Right lung (tissue), 5 donors: ENCODE data around the gene BHLHE40. TPM values are rescaled to one million over a fixed set of nuclear protein-coding genes. Genes with fewer than 3 reads are reported as not detected.

Experiments
- DNase-seq, 2 donors: peaks; one replicate each; pipeline ENCODE4 v3.0.0-alpha.2; 2013
- polyA plus RNA-seq, 5 donors: library from polyadenylated mRNA; unstranded; fragments of 120-200 nt; gene quantifications; one replicate each; pipeline versions ENCODE4 v1.2.1 to v1.2.3, GENCODE V29; 2013; ENCODE audit warnings: inconsistent platforms in 1 of 5, low replicate concordance in 1 of 5; ENCODE audit not compliant: insufficient read length in 5 of 5, insufficient read depth in 1 of 5

The BHLHE40 gene
- polyA plus RNA-seq, 5 donors = 9.7 to 31.7 (median 20.7) TPM

DNA sequence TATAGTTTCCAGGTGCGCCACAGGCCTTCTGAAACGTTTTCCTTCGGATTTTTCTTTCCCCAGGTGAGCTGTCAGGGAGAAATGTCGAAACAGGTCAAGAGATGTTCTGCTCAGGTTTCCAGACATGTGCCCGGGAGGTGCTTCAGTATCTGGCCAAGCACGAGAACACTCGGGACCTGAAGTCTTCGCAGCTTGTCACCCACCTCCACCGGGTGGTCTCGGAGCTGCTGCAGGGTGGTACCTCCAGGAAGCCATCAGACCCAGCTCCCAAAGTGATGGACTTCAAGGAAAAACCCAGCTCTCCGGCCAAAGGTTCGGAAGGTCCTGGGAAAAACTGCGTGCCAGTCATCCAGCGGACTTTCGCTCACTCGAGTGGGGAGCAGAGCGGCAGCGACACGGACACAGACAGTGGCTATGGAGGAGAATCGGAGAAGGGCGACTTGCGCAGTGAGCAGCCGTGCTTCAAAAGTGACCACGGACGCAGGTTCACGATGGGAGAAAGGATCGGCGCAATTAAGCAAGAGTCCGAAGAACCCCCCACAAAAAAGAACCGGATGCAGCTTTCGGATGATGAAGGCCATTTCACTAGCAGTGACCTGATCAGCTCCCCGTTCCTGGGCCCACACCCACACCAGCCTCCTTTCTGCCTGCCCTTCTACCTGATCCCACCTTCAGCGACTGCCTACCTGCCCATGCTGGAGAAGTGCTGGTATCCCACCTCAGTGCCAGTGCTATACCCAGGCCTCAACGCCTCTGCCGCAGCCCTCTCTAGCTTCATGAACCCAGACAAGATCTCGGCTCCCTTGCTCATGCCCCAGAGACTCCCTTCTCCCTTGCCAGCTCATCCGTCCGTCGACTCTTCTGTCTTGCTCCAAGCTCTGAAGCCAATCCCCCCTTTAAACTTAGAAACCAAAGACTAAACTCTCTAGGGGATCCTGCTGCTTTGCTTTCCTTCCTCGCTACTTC lies 3.8 kb downstream of the BHLHE40 start:
- DNase-seq = no peak

DNA sequence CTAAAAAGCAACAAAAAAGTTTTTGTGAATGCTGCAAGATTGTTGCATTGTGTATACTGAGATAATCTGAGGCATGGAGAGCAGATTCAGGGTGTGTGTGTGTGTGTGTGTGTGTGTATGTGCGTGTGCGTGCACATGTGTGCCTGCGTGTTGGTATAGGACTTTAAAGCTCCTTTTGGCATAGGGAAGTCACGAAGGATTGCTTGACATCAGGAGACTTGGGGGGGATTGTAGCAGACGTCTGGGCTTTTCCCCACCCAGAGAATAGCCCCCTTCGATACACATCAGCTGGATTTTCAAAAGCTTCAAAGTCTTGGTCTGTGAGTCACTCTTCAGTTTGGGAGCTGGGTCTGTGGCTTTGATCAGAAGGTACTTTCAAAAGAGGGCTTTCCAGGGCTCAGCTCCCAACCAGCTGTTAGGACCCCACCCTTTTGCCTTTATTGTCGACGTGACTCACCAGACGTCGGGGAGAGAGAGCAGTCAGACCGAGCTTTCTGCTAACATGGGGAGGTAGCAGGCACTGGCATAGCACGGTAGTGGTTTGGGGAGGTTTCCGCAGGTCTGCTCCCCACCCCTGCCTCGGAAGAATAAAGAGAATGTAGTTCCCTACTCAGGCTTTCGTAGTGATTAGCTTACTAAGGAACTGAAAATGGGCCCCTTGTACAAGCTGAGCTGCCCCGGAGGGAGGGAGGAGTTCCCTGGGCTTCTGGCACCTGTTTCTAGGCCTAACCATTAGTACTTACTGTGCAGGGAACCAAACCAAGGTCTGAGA lies 4.7 kb downstream of the BHLHE40 start:
- no peak for DNase-seq

DNA sequence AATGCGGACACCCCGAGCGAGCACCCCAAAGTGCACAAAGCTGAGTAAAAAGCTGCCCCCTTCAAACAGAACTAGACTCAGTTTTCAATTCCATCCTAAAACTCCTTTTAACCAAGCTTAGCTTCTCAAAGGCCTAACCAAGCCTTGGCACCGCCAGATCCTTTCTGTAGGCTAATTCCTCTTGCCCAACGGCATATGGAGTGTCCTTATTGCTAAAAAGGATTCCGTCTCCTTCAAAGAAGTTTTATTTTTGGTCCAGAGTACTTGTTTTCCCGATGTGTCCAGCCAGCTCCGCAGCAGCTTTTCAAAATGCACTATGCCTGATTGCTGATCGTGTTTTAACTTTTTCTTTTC lies 5.3 kb downstream of the BHLHE40 start:
- DNase-seq = no peak

DNA sequence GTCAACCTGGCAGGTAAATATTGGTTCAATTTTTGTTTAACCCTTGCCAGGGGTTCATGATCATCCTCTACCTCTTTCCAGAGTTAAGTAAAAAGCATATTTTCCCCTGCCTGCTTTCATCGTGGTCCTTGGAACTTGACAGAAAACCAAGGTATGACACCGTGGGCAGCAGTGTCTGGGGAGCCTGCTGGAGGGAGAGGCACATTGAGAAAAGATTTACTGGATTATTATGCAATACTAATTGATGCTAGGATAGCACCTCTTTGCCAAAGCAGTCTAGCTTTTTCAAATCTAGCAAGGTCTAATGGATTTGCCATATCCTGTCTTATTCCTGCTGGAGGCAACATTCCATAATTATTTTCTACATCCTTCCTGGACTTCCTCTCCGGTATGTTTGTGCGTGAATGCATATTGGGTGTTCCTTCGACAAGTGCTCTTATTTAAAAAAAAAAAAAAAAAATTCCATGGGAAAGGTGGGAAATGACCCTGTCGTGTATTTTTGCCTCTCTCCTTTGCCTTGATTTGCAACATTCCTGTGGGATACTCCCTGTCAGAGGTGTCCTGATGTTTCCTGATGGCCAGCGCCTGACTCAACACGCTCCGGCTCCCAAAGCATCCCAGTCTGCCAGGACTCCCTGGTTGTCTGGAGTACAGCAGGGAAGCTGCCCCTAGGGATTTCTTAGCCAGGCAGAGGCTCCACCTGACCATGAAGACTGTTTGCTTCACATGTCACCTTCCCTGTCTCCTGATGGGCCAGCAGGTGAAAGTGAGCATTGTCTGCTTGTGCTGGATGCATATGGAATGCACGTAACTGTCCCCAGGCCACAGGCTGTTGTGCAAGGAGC lies 6.3 kb downstream of the BHLHE40 start:
- DNase-seq = no peak

DNA sequence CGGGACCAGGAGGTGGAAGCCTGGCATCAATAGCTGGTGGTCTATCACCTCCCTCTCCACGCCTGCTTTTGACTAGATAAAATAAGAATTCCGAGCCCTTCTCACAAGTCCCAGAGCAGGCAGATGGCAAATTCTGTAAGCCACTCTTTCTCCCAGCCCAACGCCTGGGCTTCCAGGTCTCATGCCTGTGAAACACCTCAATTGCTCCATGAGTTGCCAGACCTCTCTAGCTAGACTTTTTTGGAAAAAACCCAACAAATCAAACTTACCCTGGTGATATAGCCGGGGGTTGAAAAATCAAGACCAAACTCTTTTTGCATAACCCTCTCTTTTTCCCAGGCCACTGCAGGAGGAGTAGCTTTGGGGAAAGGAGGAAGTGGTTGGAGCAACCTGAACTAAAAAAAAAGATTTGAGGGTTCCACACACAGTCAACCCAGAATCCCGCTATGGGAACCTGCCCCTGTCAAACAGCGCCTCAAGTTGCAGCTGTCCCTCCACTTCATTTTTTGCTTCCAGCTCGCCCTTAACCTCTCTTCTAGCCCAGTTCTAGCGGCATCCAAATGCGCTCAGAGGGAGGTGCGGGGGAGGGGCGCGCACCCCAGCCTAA lies 7.0 kb downstream of the BHLHE40 start:
- no peak for DNase-seq

DNA sequence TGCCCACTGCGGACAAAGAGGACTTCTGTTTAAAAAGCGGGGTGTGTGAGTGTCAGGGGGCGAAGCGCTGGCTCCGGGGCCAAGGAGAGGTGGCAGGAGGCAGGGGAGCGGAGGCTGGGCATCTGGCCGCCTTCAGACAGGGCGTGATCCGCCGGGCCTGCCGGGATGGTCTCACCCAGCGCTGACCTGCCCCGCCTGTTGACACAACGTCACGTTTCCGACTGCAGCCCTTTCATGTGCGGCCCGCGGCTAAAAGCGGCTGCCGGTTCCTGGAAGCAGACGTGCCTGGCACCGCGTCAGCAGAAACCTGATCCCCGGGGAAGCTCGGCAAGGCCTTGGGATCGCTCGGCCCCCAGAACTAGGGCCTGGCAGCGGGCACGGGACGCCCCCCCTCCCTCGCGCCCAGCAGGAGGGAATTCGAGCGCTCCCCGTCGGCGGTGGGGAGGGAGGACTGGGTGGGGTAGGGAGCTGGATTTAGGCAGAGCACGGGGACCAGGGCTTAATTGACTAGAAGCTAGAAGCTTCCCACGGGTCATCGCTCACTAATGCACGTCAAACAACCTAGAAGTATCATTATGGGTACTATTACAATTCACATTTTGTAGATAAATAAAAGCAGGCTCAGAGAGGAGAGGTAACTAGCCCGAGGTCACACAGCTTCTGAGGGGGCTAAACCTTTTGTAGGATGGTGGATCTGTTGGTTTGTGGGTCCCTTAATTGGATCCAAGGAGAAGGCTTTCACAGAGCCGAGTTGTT lies 7.7 kb downstream of the BHLHE40 start:
- DNase-seq = peak; percentile 92 to 94

DNA sequence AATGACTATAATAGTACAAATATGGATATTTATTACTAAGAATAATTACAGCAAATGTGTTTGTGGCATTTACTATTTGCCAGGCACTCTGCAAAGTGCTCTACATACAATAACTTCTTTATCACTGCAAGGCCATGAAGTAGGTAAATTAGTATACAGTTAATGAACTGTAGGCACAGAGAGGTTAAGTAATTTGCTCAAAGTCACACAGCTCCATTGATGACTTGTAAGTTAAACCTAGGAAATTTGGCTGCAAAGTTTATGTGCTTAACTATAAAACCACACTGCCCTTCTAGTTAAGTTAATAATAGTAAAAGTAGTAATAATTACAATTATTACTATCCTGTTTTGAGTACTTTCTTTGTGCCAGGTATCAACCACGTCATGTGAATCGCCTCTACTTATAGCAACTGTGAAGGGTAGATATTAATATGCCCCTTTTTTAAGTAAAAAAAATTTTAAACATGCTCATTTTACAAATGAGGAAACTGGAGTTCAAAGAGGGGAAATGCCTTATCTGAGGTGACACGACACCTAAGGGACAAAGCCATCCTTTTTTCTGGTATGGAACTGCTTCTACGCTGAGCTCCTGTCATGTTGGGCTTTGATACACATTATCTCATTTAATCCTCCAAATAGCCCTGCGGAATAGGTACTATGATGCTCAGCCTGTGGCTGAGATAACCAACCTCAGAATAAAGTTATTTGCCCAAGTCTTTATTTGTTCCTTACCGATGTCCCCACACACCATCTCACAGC lies 8.5 kb downstream of the BHLHE40 start:
- no peak for DNase-seq

DNA sequence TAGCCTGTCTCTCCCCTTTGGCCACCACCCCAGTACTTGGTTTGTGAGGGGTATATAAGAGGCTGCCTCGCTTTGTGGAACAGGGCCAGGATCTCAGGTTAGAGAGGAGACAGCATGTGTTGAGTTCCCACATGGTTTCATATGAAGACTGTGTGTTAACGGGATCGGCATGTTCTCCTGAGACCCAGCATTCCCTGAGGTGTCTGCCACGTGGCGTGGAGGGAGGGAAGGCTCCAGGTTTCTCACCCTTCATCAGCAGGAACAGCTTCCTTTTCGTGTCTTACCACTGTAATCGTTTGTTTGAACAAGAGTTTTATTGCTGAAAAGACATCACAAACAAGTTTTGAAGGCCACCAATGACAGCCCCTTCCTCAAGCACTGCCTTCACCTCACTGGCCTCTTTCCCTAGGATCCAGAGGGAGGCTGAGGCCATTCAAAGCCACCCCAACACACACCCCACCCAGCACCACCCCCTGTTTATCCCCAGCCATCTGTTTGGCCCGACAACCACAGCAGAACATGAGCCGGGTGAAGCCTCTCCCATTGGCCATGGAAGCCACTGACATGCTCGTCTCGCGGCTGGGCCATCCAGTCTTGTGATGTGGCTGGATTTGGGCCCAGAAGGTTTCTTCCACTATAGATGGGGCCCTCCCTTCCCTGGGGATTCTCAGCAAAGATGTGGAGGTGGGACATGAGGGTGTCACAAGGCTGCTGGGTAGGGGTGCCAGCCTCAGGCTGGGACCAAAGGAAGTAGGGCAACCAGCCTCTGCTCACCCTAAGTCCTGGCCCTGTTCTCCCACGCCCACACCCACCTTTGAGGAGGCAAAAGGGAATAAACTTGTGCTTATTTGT lies 10.0 kb downstream of the BHLHE40 start:
- DNase-seq = no peak

DNA sequence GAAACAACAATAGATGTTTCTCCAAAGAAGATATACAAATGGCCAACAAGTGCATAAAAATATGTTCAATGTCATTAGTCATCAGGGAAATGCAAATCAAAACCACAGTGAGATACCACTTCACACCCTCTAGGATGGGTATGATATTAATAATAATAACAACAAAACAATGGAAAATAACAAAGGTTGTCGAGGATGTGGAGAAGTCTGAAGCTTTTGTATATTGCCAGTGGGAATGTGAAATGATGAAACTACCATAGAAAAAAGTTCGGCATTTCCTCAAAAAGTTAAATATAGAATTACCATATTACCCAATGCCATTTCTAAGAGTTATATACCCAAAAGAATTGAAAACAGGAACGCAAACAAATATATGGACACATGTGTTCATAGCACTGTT lies 10.8 kb downstream of the BHLHE40 start:
- DNase-seq = no peak

DNA sequence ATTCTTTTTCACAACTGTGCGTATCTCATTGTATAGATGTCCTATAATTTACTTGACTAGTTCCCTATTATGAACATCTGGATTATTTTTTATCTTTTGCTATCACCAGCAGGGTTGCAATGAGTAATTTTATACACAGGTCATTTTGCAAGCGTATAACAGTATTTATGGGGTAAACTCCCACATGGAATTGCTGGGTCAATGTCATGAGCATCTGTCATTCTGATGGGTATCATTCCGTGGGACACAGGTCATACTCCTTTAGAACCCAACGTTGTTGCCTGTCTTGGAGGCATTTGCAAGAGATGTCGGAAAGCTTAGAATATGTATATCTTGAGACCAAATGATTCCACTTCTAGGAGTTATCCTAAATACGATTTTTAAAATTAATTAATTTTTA lies 12.9 kb downstream of the BHLHE40 start:
- DNase-seq = no peak

DNA sequence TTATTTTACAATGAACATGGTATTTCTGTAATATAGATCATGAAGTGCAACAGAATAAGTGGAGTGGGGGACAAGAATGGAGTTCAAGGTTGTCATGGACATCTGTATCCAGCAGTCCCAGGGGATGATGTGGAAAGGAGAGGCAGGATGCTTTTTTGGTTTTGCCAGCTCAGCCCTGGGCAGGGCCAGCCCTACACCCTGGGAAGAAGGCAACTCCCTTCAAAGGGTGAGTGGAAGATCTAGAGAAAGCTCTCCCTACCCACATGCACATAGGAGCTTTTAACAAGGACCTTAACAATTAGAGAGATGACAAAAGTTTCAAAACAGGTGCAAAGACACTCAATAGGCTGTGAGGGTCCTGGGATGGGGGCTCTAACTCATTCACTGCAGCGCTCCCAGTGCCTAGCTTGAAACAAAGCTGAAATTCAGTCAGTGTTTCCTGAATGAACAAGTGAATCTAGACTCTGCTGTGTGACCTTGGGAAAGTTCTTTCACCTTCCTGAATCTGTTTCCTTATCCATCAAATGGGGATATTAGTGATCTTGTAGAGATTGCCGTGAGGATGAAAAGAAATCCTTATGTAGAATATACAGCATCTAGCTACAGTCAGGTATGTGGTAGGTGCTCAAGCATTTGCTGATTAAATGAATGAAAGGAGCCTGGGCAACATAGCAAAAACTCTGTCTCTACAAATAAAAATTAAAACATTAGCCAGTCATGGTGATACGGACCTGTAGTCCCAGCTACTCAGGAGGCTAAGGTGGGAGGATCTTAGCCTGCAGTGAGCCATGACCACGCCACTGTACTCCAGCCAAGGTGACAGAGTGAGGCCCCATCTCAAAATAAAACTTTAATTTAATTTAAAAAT lies 14.3 kb downstream of the BHLHE40 start:
- DNase-seq = no peak

DNA sequence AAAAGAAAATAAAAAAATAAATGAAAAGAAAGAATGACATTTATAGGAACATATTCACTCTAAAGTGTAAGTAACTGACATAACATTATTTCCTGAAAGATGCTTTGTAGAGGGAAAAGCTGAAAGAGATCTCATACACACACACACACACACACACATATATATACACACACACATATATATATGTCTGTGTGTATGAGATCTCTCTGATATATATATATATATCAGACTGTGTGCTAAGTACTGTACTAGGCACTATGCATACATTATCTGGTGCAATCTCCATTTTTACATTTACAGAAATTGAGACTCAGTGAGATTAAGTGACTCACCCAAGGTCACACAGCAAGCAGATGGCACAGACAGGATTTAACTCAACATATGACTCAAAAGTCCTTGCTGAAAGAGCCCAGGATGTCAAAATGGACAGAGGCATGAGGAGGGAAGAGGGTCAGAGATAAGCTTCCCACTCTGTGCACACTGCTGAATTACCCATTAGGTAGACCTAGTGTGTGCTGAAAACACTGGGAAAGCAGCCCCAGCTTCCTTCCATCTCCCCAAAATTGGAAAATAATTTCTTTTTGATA lies 15.0 kb downstream of the BHLHE40 start:
- no peak for DNase-seq

DNA sequence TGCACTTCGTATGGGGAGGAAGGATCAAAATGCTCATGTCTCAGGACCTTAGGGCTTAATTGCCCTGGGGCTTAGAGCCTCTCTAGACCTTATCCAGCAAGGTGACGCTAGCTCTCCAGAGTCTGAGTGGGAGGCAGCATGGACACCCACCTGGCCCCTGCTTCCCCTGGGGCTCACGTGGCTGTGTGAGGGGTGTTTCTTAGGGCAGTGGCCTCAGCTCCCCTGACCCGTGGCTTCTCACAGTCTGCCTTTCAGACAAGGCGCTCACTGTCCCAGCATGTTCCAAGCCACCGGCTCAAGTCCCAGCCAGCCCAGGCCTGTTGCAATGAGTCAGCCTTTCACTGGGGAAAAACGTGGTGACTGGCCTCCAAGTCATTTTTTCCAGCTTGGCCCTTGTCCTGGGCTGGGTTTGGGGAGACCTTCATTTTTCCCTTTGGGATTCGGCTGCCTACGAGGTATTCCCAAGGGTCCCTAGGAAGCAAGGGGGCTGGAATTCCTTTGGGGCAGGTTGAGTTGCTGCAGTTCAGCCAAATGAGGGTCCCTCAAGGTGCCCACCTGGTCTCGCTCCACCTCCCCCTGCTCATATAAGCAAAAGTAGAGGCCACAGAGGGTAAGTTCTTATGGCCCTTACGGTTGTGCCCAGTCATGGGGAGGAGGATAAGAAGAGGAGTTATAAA lies 15.7 kb downstream of the BHLHE40 start:
- no peak for DNase-seq

DNA sequence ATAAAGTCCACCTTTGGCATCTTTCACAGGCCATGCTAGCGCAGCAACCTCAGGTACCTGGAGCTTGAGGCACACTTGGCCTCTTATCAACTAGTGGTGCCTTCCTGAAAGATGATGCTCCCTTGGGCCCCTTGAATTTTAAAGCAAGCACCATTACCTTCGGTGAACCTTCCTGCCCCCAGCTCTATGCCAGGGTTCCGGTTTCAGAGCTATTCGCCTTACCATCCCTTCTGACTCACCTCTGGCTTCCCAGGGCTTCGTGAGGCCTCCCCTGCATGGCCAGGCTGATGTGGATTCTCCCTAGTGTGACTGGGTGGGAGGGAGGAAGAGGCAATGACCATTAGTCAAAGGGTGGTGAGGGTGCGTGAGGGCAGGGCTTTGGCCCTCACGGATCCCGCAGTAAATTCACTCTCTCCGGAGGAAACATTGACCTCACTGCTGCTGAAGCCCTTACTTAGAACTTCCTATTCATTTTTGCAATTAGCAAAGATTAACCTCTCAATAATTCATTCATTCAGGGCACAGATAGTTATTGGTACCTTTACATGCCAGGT lies 16.3 kb downstream of the BHLHE40 start:
- no peak for DNase-seq

DNA sequence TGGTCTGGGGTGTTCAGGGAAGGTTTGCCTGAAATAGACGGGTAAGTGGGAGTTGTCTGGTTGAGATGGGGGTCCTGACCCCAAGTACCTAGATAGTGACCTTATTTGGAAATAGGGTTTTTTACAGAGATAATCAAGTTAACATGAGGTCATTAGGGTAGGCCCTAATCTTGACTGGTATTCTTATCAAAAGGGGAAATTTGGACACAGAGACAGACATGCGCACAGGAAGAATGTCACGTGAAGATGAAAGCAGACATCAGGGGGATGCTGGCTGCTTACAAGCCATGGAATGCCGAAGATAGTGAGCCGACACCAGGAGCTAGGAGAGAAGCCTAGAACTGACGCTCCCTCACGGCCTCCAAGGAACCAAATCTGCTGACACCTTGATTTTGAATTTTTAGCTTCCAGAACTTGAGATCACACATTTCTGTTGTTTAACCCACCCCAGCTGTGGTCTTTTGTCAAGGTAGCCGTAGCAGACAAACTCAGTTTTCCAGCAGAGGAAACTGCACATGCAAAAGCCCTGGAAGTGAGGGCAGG lies 17.1 kb downstream of the BHLHE40 start:
- no peak for DNase-seq

DNA sequence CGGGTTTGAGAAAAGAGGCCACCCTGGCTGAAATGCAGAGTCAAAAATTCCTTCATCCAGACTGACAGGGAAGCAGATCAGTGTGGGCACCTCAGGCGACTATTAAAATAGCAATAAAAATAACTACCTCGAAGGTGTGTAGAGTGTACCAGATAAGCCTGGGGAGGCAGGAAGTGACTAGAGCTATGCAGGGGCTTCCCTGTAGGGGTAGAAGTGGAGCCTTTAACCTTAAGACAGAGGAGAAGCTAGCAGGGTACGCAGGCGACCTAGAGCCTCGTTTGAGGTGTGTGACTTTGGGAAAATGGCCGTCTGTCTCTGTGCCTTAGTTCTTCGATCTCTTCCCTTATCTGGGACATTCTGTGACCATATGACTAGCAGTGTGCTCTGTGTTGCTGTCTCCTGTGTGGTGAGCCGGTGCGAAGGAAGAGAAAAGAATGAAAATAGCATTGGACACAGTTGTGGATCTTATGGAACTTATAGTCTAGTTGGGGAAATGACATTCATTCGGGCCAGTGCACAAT lies 17.6 kb downstream of the BHLHE40 start:
- no peak for DNase-seq
